GM18873 (cell line): Measurements from ENCODE around the gene SRSF8.

Experiments used
- ATAC-seq: cut with Tn5 transposase; IDR thresholded peaks from one replicate; pipeline ENCODE4 v1.9.1; 2021; ENCODE audit warnings: mild to moderate bottlenecking, moderate library complexity, moderate number of reproducible peaks; ENCODE audit not compliant: unreplicated experiment, low FRiP score

Gene SRSF8

GRCh38 chr11:95067841-95068219, 1.1 kb downstream of the SRSF8 start:
- no peak for ATAC-seq

DNA sequence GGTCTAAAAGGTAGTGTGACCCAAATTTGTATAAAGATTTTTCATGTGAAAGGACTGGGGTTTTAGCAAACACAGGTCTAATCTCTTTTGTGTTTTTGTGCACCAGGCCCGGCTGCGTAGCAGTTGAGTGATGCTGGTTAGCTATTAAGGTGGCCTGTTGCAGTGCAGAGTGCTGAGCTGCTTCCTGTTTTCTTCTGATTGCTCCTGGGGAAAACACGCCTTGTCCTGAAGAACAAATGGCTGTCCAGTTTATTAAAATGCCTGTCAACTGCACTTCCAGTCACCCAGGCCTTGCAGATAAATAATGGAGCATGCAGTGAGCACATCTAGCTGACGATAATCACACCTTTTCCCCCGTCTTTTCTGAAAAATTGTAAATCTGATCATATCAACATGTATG, 1.8 kb downstream of the SRSF8 start:
- peak; percentile 73 for ATAC-seq

DNA sequence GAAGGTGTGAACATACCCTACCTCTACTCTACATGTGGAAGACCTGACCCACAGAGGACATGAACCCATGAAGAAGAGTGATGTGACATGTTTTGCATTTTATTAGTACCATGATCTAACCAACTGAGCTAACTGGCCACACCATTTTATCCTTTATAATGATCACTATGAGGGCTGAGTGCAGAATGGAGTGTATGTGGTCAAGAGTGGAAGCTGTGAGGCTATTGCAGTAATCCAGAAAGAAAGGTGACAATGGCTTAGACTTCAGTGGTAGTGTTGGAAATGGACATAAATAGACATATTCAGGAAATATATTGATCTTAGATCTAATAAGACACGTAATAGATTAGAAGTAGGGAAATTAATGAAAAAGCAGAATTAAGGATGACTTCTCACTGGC, 3.8 kb downstream of the SRSF8 start:
- ATAC-seq = no peak

GRCh38 chr11:95072948-95073347, 6.2 kb downstream of the SRSF8 start:
- no peak for ATAC-seq

GRCh38 chr11:95074792-95075563, 8.3 kb downstream of the SRSF8 start:
- ATAC-seq = no peak

- ATAC-seq = peak; percentile 57
These were observed 9.7 kb downstream of the SRSF8 start for GRCh38 chr11:95076416-95076815.

- no peak for ATAC-seq
These were observed 10.3 kb downstream of the SRSF8 start for GRCh38 chr11:95076981-95077380.

GRCh38 chr11:95078526-95078925, 11.8 kb downstream of the SRSF8 start:
- ATAC-seq = no peak

DNA sequence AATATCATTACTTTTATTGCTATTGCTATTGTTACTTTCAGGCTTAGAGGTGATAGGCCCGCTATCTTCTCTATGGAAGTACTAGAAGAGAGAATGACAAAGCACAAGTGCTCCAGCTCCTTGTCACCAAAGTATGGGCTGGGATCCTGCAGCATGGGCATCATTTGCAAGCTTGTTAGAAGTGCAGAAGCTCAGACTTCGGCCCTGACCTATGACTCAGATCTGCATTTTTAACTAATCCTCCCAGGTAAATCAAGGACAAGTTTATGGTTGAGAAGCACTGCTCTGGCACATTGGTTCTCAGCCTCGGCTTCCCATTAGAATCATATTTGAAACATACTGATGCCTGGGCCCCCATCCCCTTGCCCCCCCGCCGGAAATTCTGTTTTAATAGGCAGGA, 14.3 kb downstream of the SRSF8 start:
- ATAC-seq = no peak

DNA sequence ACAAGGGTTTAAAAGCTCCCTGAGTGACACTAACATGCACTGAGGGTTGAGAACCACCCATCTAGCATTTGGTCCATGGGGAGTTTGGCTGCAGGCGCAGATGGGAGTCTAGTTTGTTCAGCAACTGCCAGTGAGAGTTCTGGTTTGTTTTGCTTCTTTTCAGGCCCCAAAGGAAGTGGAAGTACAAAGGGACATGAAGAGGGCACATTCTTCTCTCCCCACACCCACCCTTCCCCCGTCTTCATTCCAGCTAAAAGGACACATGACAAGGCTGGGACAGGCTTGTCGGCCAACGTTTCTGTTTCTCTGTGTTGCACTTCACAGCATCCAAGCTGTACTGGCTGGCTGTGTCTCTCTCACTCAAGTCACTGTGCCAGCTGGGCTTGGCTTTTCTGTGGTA, 14.7 kb downstream of the SRSF8 start:
- no peak for ATAC-seq

DNA sequence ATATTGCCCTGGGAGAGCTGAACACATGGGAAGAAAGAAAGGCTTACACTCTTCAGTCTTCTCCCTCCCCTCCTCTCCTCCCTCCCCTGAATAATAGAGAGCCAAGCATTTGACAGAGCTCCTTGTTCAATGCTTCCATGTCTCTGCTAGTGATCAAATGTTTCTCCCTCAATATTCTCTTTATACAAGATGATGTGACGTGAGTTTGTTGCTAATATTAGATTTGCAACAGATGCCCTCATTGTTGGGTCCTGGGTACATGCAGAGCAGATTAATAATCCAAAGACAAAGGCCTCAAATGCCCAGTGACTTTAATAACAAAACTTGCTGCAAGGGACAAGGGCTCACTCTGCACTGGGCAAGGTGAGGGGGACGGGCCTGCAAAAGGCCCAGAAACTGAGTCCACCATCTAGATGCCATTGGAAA, 15.9 kb downstream of the SRSF8 start:
- no peak for ATAC-seq

- no peak for ATAC-seq
These were observed 17.8 kb downstream of the SRSF8 start for GRCh38 chr11:95084509-95084908.

DNA sequence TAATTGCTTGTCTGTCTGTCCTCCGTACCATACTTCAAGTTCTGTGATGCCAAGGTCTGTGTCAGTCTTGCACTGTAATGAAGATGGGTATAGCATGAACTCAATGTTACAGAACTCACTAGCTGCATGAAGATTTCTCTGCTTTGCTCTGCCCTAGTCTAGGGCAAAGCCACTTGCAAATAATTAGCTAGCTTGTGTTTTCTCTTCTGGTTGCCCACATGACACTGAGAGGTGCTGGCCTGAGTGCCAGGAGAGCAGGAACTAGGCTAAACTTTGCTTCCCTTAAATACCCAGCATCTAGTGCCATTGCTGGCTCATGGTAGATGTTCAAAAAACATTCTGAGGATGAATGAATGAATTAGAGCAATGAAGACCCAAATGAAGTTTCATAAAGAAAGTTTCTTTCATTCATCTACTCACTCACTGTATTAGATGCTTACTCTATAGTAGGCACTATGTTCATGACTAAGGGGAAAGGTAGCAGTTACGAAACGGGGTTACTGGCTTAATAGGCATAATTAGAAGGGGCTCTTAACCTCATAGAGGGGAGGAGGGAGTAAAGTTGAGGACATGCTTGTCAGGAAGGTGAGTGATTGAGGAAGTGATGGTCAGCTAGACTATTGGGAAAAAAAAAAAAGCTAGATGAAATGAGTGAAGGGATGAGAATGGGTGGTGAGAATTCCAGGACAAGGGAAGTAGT, 18.5 kb downstream of the SRSF8 start:
- no peak for ATAC-seq

DNA sequence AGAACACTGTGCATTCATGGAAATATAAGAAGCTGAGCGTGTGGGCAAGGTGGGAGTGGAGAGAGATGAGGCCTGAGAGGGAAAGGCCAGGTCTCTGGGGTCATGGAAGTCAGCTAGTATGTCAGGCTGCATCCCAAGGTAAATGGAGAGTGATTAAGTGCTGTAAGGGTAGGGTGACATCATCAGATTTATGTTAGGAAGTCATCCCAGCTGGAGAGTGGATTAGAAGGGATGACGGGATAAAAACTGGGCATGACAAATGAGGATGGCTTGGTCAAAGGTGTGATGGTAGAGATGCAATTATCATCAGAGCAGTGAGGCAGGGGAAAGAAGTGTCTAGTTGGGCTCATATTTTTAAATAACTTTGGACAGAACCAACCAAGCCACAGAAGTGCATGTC, 19.4 kb downstream of the SRSF8 start:
- ATAC-seq = no peak

- no peak for ATAC-seq
These were observed 20.3 kb downstream of the SRSF8 start for GRCh38 chr11:95086836-95087570.

DNA sequence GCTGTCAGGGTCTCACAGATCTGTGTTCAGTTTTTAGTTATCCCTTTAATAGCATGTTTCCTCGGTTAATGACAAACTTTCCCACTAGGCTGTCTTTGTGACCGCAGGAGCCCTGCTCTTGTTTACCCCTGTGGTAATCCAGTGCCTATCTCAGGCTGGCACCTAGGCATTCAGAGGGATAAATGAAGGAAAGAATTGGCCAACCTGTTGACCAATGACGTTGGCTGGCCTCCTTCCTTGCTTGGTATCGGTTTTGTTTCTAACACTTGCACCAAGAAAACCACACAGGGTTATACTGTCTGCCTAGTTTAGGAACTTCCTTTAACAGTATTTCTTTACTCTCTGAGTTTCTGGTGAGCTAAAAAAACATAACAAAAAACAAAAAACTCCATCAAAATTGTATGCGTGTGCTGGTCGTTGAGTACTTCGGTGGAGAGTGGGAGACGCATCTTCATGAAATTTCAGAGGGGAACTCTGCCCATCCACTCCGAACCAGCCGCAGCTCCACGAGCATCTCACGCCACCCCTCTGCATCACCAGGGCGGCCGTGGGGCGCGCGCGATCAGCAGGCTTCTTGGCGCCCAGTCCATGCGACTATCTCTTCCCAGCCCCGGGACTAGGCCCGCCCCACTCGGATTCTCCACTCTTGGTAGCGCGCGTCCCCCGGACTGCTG, 22.4 kb downstream of the SRSF8 start:
- peak; percentile 43 for ATAC-seq

- peak; percentile 79 for ATAC-seq
These were observed 23.2 kb downstream of the SRSF8 start, which contains the start of gene ENDOD1 for GRCh38 chr11:95089620-95090542. ENDOD1 (plus strand) TSS chr11:95089846; CDS start chr11:95089928, 82 bp downstream.

DNA sequence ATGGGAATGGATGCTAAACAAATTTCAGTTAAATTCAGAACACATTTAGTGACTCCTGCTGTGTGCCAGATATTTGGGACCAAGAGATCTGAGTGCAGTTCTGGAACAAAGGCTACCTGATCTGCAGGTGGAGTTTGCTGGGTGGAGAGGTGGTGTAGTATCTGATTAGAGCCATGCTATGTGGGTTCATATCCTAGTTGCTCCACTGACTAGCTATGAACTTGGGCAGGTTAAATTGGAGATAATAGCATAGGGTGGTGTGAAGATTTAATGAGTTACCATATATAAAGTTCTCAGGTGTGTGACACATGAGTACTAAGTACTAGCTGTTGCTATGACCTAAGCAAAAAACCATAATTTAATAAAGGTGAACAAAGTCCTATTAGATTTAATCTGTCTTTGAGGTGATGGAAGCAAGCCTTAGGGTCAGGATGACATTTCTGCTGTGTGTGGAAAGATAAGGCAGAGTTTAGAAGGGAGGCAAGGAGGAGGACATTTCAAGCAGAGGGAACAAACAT, 25.0 kb downstream of the SRSF8 start:
- ATAC-seq = no peak

- ATAC-seq = no peak
These were observed 26.0 kb downstream of the SRSF8 start for GRCh38 chr11:95092549-95093324.
